Breast epithelium (tissue), 3 donors: ENCODE results near the gene DNASE1L2.

Experiments used
- POLR2A ChIP-seq: fragments of 450-650 bp; IDR thresholded peaks from one replicate; pipeline ENCODE4 v1.6.1; 2016; ENCODE audit warnings: antibody characterized with exemption, mild to moderate bottlenecking, moderate library complexity
- POLR2AphosphoS5 ChIP-seq, 3 donors: sonication (generic); formaldehyde crosslinking; IDR thresholded peaks; one replicate each; pipeline ENCODE4 v1.6.1; 2017; ENCODE audit warnings: antibody characterized with exemption in 3 of 3
- TF ChIP-seq, protein P1 (sequence below), 3 donors: fragments of 450-650 bp; IDR thresholded peaks; one replicate each; pipeline ENCODE4 v1.5.1; 2016 to 2017; ENCODE audit warnings: antibody characterized with exemption in 3 of 3, mild to moderate bottlenecking in 3 of 3, moderate library complexity in 3 of 3

DNA sequence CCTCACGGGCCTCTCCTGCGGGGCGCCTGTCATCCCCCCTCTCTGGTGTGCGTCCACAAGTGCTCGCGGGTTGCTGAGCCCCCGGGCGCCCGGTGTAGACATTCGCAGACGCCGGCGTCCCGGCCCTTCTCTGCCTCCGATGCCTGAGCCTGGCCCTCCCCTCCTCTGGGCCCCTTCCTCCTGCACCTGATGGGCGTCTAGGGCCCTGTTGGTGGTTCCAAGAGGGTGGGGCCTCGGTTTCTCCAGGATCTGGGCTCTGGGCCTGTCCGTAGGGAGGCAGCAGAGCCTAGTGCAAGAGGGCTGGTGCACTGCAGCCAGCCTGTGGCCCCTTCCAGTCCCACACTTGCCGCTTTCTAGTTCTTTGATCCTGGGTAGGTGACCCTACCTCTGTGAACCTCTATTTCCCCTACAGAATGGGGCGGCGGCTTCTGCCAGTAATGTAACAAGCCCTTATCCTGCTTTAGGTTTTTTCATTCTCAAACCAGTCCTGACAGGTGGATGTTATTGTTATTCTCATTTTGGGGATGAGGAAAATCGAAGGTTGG lies 12.2 kb upstream of the DNASE1L2 start:
- TF ChIP-seq POLR2A (no peak), POLR2AphosphoS5 (IDR thresholded peaks at IDR 0.05) (no peak)
- TF ChIP-seq, protein P1, sequence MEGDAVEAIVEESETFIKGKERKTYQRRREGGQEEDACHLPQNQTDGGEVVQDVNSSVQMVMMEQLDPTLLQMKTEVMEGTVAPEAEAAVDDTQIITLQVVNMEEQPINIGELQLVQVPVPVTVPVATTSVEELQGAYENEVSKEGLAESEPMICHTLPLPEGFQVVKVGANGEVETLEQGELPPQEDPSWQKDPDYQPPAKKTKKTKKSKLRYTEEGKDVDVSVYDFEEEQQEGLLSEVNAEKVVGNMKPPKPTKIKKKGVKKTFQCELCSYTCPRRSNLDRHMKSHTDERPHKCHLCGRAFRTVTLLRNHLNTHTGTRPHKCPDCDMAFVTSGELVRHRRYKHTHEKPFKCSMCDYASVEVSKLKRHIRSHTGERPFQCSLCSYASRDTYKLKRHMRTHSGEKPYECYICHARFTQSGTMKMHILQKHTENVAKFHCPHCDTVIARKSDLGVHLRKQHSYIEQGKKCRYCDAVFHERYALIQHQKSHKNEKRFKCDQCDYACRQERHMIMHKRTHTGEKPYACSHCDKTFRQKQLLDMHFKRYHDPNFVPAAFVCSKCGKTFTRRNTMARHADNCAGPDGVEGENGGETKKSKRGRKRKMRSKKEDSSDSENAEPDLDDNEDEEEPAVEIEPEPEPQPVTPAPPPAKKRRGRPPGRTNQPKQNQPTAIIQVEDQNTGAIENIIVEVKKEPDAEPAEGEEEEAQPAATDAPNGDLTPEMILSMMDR (IDR thresholded peaks at IDR 0.05), result no peak
